HG03571 (cell line): ENCODE data around the gene DBP.
"Not testable (repeated sequence)": the region's sequence is repeated elsewhere in the genome, so short reads cannot be mapped to it uniquely, and the experiment has no call there.

Experiments
- ATAC-seq: cut with Tn5 transposase; IDR thresholded peaks from one replicate; pipeline ENCODE4 v1.9.1; 2021; ENCODE audit not compliant: unreplicated experiment

DBP gene, protein sequence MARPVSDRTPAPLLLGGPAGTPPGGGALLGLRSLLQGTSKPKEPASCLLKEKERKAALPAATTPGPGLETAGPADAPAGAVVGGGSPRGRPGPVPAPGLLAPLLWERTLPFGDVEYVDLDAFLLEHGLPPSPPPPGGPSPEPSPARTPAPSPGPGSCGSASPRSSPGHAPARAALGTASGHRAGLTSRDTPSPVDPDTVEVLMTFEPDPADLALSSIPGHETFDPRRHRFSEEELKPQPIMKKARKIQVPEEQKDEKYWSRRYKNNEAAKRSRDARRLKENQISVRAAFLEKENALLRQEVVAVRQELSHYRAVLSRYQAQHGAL

GRCh38 chr19:48636859-48637448 lies at the start of gene DBP:
DBP (minus strand) TSS chr19:48637379; CDS start chr19:48636994, 385 bp downstream.
- no peak for ATAC-seq

- not testable (repeated sequence) for ATAC-seq
These were observed 49.5 kb upstream of the DBP start for GRCh38 chr19:48686637-48687036.

GRCh38 chr19:48686088-48686487 lies 48.9 kb upstream of the DBP start:
- ATAC-seq, result no peak

GRCh38 chr19:48685583-48685982 lies 48.4 kb upstream of the DBP start:
- no peak for ATAC-seq

- no peak for ATAC-seq
These were observed 46.2 kb upstream of the DBP start for GRCh38 chr19:48683349-48683748.

DNA sequence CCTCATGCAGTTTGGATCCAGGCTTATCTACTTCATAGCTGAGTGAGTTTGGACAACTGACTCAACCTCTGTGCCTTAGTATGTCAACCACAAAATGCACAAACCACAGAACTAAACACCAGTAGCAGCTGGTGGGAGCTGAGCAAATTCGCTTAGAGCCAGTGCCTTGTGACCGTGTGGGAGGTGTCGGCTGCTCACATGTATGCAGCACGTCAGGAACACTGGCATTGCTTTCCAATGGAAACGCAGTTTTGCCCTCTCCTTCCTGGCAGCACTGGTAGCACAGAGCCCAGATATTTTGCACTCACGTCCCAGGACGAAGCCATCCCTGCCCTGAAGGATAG lies 43.9 kb upstream of the DBP start:
- no peak for ATAC-seq

DNA sequence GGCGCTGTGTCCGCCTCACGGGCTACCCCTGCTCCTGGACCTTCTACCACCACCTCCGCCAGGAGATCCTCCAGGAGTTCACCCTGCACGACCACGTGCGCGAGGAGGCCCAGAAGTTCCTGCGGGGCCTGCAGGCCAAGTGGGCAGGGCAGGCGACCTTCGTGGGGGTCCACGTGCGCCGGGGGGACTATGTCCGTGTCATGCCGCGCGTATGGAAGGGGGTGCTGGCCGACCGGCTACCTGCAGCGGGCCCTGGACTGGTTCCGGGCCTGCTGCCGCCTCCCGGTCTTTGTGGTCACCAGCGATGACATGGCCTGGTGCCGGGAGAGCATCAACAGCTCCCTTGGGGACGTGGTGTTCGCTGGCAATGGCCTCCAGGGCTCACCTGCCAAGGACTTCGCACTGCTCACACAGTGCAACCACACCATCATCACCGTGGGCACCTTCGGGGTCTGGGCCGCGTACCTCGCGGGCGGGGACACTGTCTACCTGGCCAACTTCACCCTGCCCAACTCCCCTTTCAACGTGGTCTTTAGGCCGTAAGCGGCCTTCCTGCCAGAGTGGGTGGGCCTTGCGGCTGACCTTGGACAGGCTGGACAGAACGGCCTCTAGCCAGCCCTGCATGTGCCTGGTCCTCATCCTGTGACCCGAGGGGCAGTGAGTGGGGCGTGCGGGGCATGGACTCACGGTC lies 43.4 kb upstream of the DBP start:
- no peak for ATAC-seq

DNA sequence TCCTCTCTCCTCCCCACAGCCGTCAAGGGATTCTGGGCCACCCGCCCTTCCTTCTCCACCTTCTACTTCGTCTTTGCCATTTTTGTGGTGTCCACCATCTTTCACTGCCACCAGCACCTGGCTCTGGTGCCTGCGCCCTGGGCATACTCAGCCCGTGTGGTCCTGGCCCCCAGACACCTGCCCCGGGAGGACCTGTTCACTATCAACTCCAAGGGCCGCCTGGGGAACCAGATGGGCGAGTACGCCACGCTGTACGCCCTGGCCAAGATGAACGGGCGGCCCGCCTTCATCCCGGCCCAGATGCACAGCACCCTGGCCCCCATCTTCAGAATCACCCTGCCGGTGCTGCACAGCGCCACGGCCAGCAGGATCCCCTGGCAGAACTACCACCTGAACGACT lies 42.8 kb upstream of the DBP start:
- ATAC-seq, result not testable (repeated sequence)

DNA sequence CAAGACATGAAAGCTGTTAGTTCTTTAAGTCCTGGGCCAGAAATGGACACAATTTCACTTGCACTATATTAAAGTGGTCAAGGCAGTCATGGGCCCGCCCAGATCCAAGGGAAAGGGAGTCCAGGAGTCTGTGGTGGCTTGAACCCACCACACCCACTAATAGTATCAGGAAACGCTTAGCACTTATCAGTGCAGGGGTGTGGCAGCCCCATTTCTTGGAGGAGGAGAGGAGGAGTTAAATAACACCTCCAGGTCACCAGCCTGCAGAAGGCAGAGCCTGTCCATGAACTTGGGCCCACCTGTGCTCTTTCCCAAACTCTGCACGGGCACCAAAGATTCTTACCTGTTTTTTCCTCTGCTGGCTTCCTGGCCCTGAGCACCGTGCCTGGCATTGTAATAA lies 41.0 kb upstream of the DBP start:
- ATAC-seq, result no peak

GRCh38 chr19:48676887-48677286 lies 39.7 kb upstream of the DBP start:
- ATAC-seq, result no peak

DNA sequence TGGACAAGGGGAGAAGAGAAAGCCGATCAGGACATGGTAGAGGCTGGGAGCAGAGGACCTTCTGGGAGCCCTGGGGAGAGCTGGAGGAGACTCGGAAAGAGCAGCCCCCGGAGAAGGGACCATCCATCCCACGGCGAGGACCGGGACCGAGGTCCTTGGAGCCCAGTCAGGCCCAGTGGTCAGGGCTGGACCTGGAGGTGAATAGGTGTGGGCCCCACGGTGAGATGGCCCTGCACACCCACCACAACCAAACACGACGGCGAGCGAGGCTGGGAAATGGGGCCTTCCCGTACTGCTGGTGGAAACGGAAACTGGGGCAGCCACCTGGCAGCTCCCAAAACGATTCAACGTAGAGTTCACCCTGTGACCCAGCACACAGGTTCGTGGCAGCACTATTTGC lies 39.3 kb upstream of the DBP start:
- ATAC-seq, result no peak

DNA sequence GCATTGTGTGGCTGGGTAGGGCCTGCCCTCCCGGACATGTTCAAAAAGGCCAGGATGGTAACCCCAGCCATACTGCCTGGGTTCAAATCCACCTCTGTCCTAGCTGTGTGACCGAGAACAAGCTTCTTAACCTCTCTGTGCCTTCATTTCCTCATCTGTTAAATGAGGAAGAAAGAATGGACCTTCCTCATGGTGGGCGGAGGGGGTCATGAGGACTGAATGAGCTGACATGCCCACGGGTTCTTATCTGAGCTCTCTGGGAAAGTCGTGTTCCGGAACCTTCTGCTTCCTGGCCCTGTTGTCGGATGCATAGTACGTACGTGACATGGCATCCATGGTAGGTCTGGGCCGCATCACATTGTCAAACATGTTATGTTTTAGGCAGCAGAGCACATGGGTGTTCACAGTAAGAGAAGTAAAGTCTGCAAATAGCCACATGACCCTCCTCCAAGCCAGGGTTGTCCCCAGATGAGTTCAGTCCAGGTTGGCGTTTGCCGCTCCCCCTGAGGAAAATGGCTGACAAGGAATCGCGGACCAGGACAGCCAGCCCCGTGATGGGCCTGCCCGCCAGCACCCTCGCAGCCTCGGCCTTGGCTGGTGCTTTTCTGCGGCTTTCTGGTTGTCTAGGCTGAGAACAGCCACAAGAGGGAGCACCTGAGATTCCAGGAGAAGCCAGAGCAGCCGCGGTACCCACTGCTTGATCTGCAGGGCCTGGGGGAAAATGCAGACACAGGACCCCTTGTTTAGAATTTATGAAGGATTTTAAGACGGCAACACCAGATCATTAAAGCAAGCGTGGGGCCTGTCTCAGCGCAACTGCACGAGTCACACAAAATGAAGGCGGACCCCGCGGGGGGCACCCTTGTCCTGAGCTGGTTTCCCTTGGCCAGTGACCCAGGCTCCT lies 38.0 kb upstream of the DBP start:
- ATAC-seq, result no peak

DNA sequence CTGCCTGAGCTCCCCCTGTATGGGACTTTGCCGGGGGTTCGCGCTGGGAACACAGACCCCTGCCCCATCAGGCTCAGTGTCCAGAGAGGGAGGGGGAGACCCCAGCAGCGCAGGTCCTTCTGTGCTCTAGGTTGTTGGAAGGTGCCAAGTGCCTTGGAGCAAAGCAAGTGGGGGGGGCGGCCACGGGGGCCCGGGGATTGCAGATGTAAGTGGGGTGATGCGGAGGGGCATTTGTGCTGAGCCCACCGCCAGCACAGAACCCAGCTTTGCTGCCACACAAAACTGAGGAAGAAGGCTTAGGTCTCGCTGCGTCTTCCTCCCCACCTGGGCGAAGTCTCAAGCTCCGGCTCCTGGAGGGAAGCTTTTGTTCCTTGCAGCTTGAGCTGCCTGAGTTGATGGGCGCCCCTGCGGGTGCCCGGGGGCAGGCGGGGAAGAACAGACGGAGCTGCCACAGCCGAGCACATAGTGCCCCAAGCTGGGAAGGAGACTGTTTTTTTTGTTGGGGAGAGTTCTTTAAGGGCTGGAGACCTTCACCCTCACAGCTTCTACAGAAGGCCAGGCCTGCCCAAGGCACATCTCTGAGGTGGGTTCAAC lies 37.1 kb upstream of the DBP start:
- no peak for ATAC-seq

DNA sequence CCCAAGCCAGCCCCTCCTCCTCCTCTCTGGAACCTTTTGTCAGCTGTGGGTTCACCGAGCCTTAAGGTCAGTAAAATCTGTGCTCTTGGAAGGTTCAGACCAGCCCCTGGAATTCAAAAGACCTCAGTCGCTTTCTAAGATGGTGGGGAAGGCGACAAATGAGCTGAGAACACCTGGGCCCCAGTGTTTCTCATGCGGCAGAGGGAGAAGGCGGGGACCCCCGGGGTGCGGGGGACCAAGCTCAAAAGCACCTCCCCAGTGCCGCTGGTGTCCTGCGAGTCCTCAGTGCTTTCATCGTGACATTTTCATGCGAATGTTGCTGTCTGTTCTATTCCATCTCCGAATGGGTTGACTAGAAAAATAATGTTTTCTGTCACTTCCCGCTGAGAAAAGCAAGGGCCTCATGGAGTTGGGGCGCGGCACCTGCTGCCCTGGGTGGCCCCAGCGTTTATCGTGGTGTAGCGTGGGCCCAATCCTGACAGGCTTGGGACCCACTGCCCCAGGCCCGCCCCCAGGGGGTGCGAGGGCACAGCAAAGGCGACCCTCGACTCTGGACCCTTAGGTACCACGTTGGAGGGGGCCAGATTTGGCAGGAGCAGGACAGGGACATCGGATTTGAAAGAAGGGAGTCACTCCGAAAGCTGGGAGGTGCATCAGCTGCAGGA lies 36.4 kb upstream of the DBP start:
- ATAC-seq, result no peak

GRCh38 chr19:48672994-48673393 lies 35.8 kb upstream of the DBP start, which contains the start of gene NTN5:
NTN5 (minus strand) TSS chr19:48673017; CDS start chr19:48670986, 2,031 bp downstream.
- no peak for ATAC-seq

- ATAC-seq, result no peak
These were observed 34.3 kb upstream of the DBP start for GRCh38 chr19:48671446-48671995.

DNA sequence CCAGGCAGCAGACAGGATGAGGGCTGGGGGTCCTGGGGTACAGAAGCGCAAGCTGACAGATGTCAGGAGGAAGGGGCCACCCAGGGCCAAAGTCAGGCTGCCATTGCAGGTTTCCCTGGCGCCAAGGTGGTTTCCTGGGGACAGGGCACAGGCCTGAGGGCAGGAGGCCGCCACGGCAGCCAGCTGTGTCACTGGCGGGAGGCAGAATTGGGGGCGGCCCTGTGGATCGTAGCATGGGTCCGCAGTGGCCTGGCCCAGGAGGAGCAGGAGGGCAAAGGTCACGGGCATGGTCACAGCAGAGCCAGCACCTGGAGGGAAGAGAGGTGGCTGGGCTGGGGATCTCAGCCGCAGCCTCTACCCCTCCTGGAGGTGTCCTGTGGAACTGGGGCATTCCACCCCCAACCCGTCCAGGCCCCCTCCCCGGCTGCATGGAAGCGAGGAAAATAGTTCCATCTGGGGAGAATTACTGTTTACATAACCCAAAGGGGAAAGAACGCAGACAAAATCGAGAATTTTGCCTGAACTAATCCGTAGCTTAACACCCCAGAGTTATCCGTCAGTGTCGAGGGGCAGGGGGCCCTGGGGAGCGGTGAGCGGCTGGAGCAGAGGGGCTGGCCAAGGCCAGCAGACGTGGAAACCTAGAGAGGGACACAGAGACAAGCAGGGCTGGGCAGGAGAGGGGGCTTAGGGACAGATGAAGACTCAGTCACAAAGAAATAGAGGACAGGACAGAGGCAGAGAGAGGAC lies 33.7 kb upstream of the DBP start:
- ATAC-seq, result no peak

DNA sequence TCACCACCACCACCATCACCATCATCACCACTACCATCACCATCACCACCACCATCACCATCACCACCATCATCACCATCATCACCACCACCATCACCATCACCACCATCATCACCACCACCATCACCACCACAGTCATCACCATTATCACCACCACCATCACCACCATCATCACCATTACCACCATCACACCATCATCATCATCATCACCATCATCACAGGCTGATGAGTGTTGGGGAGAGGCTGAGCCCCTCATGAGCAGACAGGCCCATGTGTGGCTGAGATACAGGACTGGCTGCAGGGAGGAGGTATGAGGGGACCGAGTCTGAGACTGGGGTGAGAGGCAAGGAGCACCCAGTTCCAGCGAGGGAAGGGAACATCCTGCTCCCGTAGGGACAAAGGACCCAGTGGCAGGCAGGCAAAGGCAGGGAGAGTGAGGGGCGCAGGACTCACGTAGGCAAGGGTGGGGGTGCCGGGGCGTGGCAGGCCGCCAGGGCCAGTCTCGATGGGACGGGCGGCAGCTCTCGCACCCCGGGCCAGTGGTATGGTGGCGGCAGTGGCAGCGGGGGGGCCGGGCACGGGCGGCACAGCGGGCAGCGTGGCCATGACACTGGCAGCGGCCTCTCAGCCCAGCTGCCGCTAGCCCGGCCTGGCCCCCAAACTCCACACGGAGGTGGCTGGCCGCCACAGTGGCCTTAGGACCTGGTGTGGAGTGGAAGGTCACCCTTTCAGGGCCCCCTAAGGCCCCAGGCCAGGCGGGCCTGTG lies 32.9 kb upstream of the DBP start:
- ATAC-seq, result no peak

GRCh38 chr19:48668761-48669160 lies 31.6 kb upstream of the DBP start:
- no peak for ATAC-seq
